Measurements from ENCODE around the gene DNTT.
A peak's percentile ranks its signal among the peaks of the same experiment; 100 is the strongest.

Gene DNTT

GRCh38 chr10:96267234-96267705 is 37.0 kb upstream of the DNTT start:
- H3K4me3 Mint-ChIP-seq: peak overlapping the region in 1 of 3 experiments; percentile 0
- no peaks in the 10 kb centered on the region for H3K9me3 Mint-ChIP-seq
- TF ChIP-seq CTCF (IDR thresholded peaks at IDR 0.05; ENCODE audit: unreplicated experiment in 3 of 3): no peak
- H3K27me3 Mint-ChIP-seq (ENCODE audit: low read depth): no peaks in the 10 kb centered on the region
- peaks cover 19% of the 10 kb centered on the region for H3K4me1 Mint-ChIP-seq
- no peaks in the 10 kb centered on the region for H3K36me3 Mint-ChIP-seq (ENCODE audit: low read depth)
- no peak overlapping the region for H3K27ac Mint-ChIP-seq

DNA sequence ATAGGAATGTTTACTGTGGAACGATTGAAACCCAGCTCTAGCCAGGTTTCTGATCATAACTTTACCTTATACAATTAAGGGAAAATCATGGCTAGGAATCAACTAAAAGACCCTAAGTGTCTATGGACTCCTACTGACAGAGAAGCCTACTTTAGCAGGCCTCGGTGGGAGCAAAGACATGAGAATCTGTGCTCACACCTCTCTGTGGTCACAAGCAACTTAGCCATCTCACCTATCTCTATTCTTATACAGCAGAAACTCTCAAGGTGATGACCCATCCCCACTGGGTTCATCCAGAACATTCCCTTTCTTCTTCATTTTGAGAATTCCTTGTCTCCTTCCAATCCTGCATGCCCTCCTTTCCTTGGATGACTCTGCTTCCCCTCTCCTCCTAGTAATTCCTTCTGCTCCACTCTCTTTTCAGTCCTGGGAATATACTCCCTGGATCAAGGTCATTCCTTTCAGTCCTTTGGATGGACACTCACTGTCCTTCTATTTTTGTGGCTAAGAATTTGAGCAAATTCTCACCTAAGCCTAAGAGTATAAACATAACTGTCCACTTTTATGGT is 35.8 kb upstream of the DNTT start:
- no peaks in the 10 kb centered on the region for H3K9me3 Mint-ChIP-seq
- H3K4me1 Mint-ChIP-seq: peaks cover 20% of the 10 kb centered on the region
- H3K27ac Mint-ChIP-seq: no peak overlapping the region
- TF ChIP-seq CTCF (IDR thresholded peaks at IDR 0.05; ENCODE audit: unreplicated experiment in 3 of 3): no peak
- no peak overlapping the region for H3K4me3 Mint-ChIP-seq
- no peaks in the 10 kb centered on the region for H3K27me3 Mint-ChIP-seq (ENCODE audit: low read depth)
- H3K36me3 Mint-ChIP-seq (ENCODE audit: low read depth): no peaks in the 10 kb centered on the region

DNA sequence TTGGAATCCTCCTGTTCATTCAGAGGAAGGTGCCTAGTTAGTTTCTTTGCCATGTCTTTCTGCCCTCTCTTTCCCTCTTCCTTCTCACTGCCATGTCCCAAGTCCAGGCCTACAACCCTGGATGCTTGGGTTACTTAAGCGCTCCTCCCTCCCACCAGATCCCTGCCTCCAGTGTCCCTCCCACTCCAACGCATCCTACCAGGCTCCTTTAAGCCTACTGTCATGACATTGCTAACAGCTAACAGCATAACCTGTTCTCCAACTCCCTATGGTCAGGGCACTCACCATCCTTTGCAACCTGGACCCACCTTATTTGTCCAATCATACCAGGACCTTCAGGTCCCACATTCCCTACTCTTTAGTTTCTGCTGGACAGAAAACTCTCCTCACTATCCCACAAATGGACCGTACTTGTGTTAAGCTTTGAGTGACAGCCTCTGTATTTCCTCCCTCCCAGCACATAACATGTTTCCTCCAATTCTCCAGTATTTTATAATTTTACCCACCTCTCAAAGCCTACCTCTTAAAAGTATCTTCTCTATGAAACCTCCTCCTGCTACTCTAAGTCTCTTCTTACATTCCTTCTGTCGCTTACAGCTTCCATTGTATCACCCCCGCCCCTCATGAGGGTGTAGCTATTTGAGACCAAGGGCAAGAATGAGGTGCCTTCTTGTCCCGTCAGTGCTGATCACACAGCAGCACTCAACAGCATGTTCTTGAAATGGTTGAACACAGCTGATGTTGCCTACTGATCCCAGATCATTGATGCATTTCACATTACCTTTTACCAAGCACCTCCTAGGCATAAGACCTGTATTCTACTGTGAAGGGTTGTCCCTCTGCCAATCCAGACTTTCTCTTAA is 34.6 kb upstream of the DNTT start:
- Mint-ChIP-seq H3K36me3 (ENCODE audit: low read depth) (no peaks in the 10 kb centered on the region), H3K9me3 (no peaks in the 10 kb centered on the region), H3K4me1 (peaks cover 16% of the 10 kb centered on the region), H3K4me3 (peak overlapping the region; percentile 47 to 77 (median 55)), H3K27ac (peak overlapping the region; percentile 4 to 80 (median 11)), H3K27me3 (ENCODE audit: low read depth) (no peaks in the 10 kb centered on the region)
- TF ChIP-seq CTCF (IDR thresholded peaks at IDR 0.05; ENCODE audit: unreplicated experiment in 3 of 3): no peak

GRCh38 chr10:96270571-96270970 is 33.7 kb upstream of the DNTT start:
- Mint-ChIP-seq H3K4me1 (peaks cover 16% of the 10 kb centered on the region), H3K27me3 (ENCODE audit: low read depth) (no peaks in the 10 kb centered on the region), H3K36me3 (ENCODE audit: low read depth) (no peaks in the 10 kb centered on the region), H3K9me3 (no peaks in the 10 kb centered on the region), H3K27ac (peak overlapping the region; percentile 91 to 93 (median 91)), H3K4me3 (peak overlapping the region in 2 of 3 experiments; percentile 81 to 82)
- no peak for TF ChIP-seq CTCF (IDR thresholded peaks at IDR 0.05; ENCODE audit: unreplicated experiment in 3 of 3)

- no peak for TF ChIP-seq CTCF (IDR thresholded peaks at IDR 0.05; ENCODE audit: unreplicated experiment in 3 of 3)
- Mint-ChIP-seq H3K9me3 (no peaks in the 10 kb centered on the region), H3K36me3 (ENCODE audit: low read depth) (no peaks in the 10 kb centered on the region), H3K4me1 (peaks cover 16% of the 10 kb centered on the region), H3K27me3 (ENCODE audit: low read depth) (no peaks in the 10 kb centered on the region), H3K27ac (peak within 1 kb of the TSS; percentile 91 to 93 (median 91)), H3K4me3 (peak within 1 kb of the TSS; percentile 81 to 85 (median 82))
These were observed 33.0 kb upstream of the DNTT start, which contains the start of gene BLNK for GRCh38 chr10:96271016-96271815. Gene BLNK, minus strand, starts transcription at chr10:96271569. Its CDS starts 171 bp downstream, at chr10:96271398.

Data from nephron (organoid).